NCI-H1105 (cell line): Measurements from ENCODE around the gene GLRX5.
"Not testable (repeated sequence)": the region's sequence is repeated elsewhere in the genome, so short reads cannot be mapped to it uniquely, and the experiment has no call there.

Experiments used
- DNase-seq: peaks from one replicate; lab custom pipeline; 2025; lab: John Stamatoyannopoulos, UW

Gene GLRX5

DNA sequence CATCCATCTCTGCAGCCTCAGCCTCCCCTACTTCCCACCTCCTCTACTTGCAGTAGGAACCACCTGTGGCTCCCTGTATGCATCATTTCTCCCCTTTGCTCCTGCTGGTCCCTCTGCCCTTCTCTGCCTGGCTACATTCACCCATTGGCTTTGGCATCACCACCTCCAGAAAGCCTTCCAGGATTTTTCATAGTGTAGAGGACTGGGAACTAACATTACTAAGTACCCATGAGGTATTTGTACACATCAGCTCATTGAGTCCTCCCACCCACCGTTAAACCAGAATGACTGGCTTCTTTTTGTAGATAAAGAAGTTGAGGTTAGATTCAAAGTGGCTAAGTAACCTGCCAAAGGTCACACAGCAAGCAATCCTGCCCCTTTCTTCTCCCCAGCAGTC is 35.5 kb upstream of the GLRX5 start:
- no peak for DNase-seq

GRCh38 chr14:95500201-95500681 is 34.6 kb upstream of the GLRX5 start:
- no peak for DNase-seq

GRCh38 chr14:95500772-95501401 is 34.0 kb upstream of the GLRX5 start:
- no peak for DNase-seq

GRCh38 chr14:95502381-95502950 is 32.4 kb upstream of the GLRX5 start:
- no peak for DNase-seq

- DNase-seq: no peak
Observed at GRCh38 chr14:95503365-95504134, 31.3 kb upstream of the GLRX5 start.

- no peak for DNase-seq
Observed at GRCh38 chr14:95504135-95505029, 30.5 kb upstream of the GLRX5 start.

DNA sequence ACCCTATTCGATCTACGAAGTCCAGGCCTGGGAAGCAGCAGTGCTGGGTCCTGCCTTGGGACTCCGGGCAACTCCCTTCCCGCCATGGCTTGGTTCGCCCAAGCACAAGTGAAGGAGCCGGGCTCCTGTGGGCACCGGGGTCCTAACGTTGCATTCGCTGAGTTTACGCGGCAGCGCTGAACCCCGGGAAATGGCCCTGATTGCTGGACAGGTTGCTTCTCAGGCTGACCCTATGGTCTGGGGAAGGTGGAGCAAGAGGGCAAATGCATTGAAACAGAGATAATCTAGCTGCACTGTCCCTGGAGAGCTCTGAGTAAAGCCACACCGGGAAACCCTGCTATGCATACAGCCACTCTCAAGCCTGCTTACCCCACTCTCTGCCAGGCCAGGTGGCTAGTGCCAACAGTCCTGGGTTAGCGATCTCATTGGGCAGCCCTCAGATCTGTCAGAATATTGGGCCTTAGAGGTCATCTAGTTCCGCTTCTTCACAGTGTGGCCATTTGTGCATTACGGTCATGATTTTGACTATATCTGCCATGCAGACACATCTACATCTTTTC is 29.7 kb upstream of the GLRX5 start:
- no peak for DNase-seq

DNA sequence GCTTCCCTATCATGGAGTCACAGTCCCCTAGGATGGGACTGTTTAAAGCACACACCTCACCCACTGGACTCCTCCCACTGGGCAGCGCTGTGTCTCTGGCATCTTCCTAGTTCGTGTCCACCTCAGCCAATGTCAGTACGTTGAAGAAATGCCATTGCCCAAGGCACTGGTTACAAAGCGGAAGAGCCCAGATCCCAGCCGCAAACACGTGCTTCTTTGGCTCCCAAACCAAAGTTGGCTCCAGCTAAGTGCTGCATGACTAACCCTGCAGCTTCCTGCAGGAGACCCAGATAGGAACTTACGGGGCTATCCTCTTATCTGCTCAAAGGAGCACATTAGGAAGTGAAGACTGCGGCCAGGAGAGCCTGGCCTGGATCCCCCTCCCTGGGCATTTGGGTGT is 27.7 kb upstream of the GLRX5 start:
- DNase-seq: no peak

- no peak for DNase-seq
Observed at GRCh38 chr14:95507701-95508103, 27.1 kb upstream of the GLRX5 start.

DNA sequence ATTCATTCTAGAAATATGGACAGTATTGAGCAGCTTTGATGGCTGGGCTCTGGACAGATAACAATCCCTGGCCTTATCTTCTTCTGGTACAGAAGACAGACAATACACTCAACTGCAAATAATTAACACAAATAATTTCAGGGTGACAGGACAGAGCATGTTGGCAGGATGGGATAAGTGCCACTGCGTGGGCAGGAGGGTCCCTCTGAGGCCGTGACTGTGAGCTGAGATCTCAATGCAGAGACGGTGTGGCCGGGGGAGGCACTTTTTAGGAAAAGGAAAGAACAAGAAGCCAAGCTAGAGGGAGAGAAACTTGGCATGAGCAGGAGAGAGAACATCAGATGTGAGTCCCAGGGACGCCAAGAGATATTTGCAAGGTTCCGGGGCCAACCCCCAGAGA is 26.5 kb upstream of the GLRX5 start:
- DNase-seq: no peak

DNA sequence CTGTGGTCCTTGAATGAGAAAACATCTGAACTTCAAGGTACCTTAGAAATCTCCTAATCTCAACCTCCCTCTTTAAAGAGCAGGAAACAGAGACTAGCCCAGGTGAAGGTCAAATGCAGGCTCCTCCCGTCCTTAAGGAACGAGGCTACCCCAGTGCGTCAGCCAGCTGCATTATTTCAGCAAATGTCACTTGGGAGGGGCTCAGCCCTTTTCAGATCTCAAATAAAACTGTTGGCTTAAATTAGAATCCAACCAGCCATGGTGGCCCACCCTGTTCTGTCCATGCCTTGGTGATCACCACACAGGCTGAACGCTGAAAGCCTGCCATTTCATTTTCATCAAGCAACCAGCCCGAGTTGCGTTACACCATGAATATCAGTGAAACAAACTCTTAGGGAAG is 25.4 kb upstream of the GLRX5 start:
- no peak for DNase-seq

GRCh38 chr14:95510344-95510743 is 24.5 kb upstream of the GLRX5 start:
- not testable (repeated sequence) for DNase-seq

DNA sequence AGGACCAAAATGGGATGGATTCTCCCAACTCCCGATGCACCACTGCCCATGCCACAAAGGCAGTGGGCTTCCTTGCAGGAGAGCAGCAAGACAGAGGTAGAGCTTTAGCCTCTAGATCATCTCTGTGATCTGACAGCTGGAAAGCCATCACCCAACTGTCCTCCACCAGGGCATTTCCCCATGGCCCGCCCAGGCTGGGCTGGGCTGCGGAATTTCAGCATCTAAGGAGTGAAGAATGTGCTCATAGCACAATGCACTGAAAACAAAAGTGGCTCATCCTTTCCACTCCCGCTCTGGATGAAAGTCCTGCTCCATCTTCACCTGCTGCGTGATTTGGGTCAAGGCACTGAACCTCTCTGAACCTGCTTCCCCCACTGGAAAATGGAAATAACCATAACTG is 24.0 kb upstream of the GLRX5 start:
- DNase-seq: no peak

DNA sequence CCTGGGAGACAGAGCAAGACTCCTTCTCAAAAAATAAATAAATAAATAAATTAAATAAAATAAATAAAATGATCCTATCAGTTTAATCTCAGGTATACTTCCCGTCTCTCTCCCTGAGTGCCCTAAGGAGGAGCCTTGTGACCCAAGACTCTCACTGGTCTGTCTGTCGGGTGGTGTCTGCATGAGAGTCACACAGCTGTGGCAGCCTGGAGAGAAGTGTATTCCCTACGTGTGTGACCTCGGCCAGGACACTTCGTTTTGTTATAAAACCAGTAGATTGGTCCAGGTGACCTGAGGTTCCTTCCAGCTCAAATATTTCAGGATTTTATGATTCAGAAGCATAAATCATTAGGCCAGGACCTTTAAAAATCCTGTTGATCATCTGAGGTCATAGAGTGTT is 23.2 kb upstream of the GLRX5 start:
- DNase-seq: no peak

GRCh38 chr14:95513291-95513690 is 21.6 kb upstream of the GLRX5 start:
- DNase-seq: no peak

DNA sequence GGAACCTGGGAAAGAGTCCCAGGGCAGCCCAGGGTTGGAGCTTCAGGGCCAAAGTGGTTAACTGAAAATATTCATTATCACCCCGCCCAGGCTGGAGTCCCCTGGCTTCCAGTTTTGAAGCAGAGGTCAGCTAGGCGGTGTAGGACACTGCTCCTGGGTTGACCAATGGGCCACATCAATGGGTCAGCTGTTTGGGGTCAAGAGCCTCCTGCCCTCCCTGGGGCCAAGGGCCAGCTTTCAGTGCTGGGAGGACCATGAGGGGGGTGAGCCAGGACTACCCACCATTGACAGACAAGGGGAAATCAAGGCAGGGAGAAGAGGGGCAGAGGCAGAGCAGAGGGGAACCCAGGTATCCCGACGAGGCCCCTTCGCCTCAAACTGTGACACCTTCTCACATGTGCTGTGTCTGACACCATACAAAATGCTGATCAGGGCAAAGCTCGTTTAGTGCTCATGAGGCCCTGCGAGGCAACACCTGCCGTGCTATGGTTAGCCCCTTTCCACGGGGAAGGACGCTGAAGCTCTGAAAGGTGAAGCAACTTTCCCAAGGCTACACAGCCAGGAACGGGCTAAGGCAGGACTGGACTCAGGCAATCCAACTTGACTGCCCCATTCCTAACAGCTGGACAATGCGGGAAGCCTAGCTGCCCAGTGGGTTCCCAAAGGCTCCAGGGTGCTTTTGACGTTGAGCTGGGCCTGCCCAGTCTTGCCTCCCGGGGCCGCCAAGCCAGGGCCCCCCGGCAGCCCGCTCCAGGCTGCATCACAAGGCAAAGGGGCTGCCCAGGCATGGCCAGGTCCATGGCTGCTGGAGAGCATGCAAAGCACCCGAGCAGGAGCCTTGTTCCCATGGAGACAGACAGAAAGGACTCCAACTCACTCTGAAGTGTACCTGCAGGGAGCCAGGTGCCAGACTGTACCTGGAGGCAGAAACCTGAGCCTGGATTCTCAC is 20.4 kb upstream of the GLRX5 start:
- peak; percentile 95 for DNase-seq

DNA sequence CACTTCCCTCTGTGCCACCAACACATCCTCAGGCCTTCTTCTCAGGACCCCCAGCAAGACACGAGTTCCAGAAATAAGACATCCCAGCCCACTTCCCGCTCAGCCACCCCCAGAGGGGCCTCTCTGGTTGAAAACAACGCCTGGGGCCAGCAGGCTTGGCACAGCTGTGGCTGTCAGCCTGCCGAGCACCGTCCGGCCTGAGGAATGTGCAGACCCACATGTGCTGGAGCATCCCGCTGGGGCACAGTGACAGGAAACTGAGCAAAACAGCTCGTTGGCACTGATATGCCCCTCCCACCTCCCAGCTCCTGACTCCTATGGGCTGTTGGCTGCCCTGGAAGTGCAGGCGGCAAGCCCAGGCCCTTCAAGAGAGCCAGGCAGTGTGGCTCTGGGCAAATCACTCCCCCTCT is 19.8 kb upstream of the GLRX5 start:
- DNase-seq: peak; percentile 52

DNA sequence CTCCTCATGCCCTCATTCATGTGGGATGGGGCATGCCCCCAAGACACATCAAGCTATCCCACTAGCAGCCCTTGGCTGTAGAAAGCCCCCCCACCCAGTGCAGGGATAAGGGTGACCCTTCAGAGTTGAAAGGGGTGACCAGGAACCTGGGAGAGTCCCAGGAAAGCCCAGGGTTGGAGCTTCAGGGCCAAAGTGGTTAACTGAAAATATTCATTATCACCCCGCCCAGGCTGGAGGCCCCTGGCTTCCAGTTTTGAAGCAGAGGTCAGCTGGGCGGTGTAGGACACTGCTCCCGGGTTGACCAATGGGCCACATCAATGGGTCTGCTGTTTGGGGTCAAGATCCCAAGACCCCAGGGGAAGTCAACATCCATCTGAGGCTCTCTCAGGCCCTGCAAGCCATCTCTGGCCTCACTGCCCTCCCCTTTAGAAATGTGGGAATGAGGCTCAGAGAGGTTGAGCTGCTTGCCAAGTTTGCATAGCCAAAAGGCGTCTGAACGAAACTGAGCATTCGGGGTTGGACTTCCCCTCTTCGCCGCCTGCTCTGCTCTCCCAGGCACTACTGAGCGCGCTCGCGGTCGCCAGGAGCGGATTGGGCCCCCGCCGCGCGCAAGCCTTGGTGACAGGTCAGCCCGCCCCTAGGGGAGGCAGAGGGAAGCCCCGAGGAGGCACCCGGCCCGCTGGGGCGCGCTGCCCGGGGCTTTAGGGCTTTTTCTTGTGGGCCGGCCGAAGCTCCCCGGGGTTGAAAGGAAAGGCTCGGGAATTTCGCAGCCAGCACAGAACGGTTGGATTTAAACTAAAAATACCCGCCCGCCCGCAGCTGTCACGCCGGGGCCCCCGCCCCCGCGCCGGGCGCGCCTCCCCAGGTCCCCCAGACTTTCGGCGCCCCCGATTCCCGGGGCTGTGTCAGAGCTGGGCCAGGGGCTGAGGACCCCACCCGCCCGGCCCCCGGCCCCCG is 19.0 kb upstream of the GLRX5 start:
- DNase-seq: peak; percentile 50

DNA sequence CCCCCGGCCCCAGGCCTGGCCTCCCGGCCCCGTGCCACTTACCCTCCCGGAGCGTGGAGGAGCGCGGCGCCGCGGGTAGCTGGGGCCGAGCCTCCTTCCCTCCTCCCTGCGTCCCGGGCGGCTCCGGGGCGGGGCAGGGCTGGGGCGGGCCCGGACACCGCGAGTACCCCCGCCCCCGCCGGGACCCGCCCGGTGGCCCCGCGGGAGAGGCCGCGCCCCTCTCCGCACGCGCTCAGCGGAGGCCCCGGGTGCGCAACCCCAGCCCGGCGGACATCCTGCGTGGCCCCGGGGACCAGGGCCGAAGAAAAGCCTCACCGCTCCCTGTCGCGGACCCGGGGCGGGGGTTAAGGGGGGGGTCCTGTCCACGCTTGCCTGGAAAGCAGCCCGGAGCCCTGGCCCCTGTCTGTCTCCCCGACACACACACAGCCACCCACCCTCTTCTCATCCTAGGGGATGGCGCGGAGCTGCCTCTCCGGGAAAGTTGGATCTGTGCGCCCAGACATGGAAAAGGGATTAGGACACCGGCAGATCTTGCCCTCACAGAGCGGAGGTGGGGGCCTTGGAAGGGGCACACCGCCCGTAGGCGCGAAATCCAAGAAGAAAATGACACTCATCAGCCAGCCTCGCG is 18.2 kb upstream of the GLRX5 start, which contains the start of gene SYNE3:
Gene SYNE3, minus strand, starts transcription at position 97 of the 628 bp plus-strand sequence. CDS start 40,829 bp downstream, outside the sequence.
- DNase-seq: no peak
